Measurements from ENCODE around the gene SMIM27. TPM values are rescaled to one million over a fixed set of nuclear protein-coding genes. Genes with fewer than 3 reads are reported as not detected.

Gene SMIM27, protein sequence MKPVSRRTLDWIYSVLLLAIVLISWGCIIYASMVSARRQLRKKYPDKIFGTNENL
- 11.5 to 15.6 TPM (median 14.5 TPM) in 5 replicates for total RNA-seq (2022; extraction: Qiagen RNA extraction; ENCODE audit: low read depth)

GRCh38 chr9:32552172-32552872 lies at the start of gene SMIM27, which contains the start of gene TOPORS:
TSS of gene SMIM27 (plus strand) at chr9:32552327. CDS start at chr9:32552435, 108 bp downstream.
TSS of gene TOPORS (minus strand) at chr9:32552586. CDS start at chr9:32552436, 150 bp downstream.

GRCh38 chr9:32526041-32526706 lies 26.0 kb upstream of the SMIM27 start, which contains the start of gene RIGI:
TSS of gene RIGI (minus strand) at chr9:32526196. CDS start at chr9:32526166, 30 bp downstream.

GRCh38 chr9:32572900-32573523 lies 20.9 kb downstream of the SMIM27 start, which contains the start of gene NDUFB6:
TSS of gene NDUFB6 (minus strand) at chr9:32573159. CDS start at chr9:32573060, 99 bp downstream.

Other genes starting within 250 kb of the SMIM27 start
- gene ACO1, start 167.7 kb upstream of the SMIM27 start, total RNA-seq (2022; extraction: Qiagen RNA extraction; ENCODE audit: low read depth) = 27.6 to 31.2 TPM (median 29.8 TPM) in 5 replicates
- 2.9 to 5.1 TPM (median 3.7 TPM) in 5 replicates for gene RIGI, start 26.1 kb upstream of the SMIM27 start, total RNA-seq (2022; extraction: Qiagen RNA extraction; ENCODE audit: low read depth)
- 9.3 to 16.8 TPM (median 13.2 TPM) in 5 replicates for gene TOPORS, start 259 bp downstream of the SMIM27 start, total RNA-seq (2022; extraction: Qiagen RNA extraction; ENCODE audit: low read depth)
- 107 to 122 TPM (median 110 TPM) in 5 replicates for gene NDUFB6, start 20.8 kb downstream of the SMIM27 start, total RNA-seq (2022; extraction: Qiagen RNA extraction; ENCODE audit: low read depth)
- 0.02 TPM in 1 of 5 replicates, not detected in the others for gene TAF1L, start 83.3 kb downstream of the SMIM27 start, total RNA-seq (2022; extraction: Qiagen RNA extraction; ENCODE audit: low read depth)
- gene TMEM215, start 231.2 kb downstream of the SMIM27 start, total RNA-seq (2022; extraction: Qiagen RNA extraction; ENCODE audit: low read depth) = not detected in 5 replicates

All from A549 treated with RU486 at 1 μM for 4 hours (cell line).